HepG2 (cell line): ENCODE results near the gene RERE. TPM values are rescaled to one million over a fixed set of nuclear protein-coding genes. Genes with fewer than 3 reads are reported as not detected.

Source experiments
- ARID4A ChIP-seq: sonication (generic); formaldehyde crosslinking; IDR thresholded peaks from 2 replicates; pipeline ENCODE4 v1.5.0; 2020; ENCODE audit warnings: mild to moderate bottlenecking, missing genetic modification reagents, borderline replicate concordance
- KDM6A ChIP-seq: IDR thresholded peaks from 2 replicates; pipeline ENCODE4 v1.6.1; 2016; ENCODE audit warnings: low read depth
- LRRFIP1 ChIP-seq: sonication (generic); formaldehyde crosslinking; conservative IDR thresholded peaks from 2 replicates; pipeline ENCODE4 v1.4.0; 2020; ENCODE audit warnings: missing genetic modification reagents
- MEIS1 ChIP-seq: sonication (generic); formaldehyde crosslinking; IDR thresholded peaks from 2 replicates; pipeline ENCODE4 v1.9.0; 2021; ENCODE audit warnings: mild to moderate bottlenecking, missing genetic modification reagents, moderate library complexity, borderline replicate concordance
- SMARCC2 ChIP-seq: fragments of 450-650 bp; IDR thresholded peaks from 2 replicates; pipeline ENCODE4 v1.6.1; 2017; ENCODE audit warnings: antibody characterized with exemption, mild to moderate bottlenecking
- ZNF136 ChIP-seq: sonication (generic); formaldehyde crosslinking; IDR thresholded peaks from 2 replicates; pipeline ENCODE4 v1.8.1; 2022; ENCODE audit warnings: low read depth, mild to moderate bottlenecking, moderate library complexity, missing genetic modification reagents
- ZNF484 ChIP-seq: sonication (generic); formaldehyde crosslinking; IDR thresholded peaks from 2 replicates; pipeline ENCODE4 v1.5.1; 2020; ENCODE audit warnings: mild to moderate bottlenecking, low read depth, missing genetic modification reagents, borderline replicate concordance
- ZNF607 ChIP-seq: sonication (generic); formaldehyde crosslinking; IDR thresholded peaks from 2 replicates; pipeline ENCODE4 v1.5.1; 2020; ENCODE audit warnings: missing genetic modification reagents, mild to moderate bottlenecking, borderline replicate concordance
- polyA plus RNA-seq, 8 experiments: library from polyadenylated mRNA; depleted of rRNA in 3 of 8; stranded (reverse) in 7 of 8; unstranded in 1 of 8; fragments of >200 nt; fragmentation: Illumina TruSeq in 4 of 8; extraction: Trizol in 4 of 8; gene quantifications; 2 replicates each; pipeline versions ENCODE4 v1.2.1 to v1.2.3, GENCODE V29; 2011 to 2016; ENCODE audit warnings: low read depth in 4 of 8, missing spikeins in 1 of 8, mixed read lengths in 1 of 8; ENCODE audit not compliant: insufficient read depth in 1 of 8
- total RNA-seq, 5 experiments: library from RNA; depleted of rRNA; stranded (reverse); fragments of >200 nt; fragmentation: Illumina TruSeq; extraction: Trizol; gene quantifications; 2 replicates each; pipeline ENCODE4 v1.2.3, GENCODE V29; 2016; ENCODE audit warnings: low read depth in 1 of 5
- TF ChIP-seq, protein P1 (sequence below): sonication (generic); formaldehyde crosslinking; IDR thresholded peaks from 2 replicates; pipeline ENCODE4 v1.4.0; 2020; ENCODE audit warnings: missing genetic modification reagents, mild to moderate bottlenecking, borderline replicate concordance
- TF ChIP-seq, protein P2 (sequence below): sonication (generic); formaldehyde crosslinking; IDR thresholded peaks from 2 replicates; pipeline ENCODE4 v1.5.0; 2020; ENCODE audit warnings: missing genetic modification reagents, mild to moderate bottlenecking, borderline replicate concordance
- TF ChIP-seq, protein P3 (sequence below): IDR thresholded peaks from 2 replicates; pipeline ENCODE4 v1.6.1; 2016; ENCODE audit warnings: mild to moderate bottlenecking, missing biosample characterization, missing genetic modification reagents
- TF ChIP-seq, protein P4 (sequence below): sonication (generic); formaldehyde crosslinking; IDR thresholded peaks from 2 replicates; pipeline ENCODE4 v1.4.0; 2020; ENCODE audit warnings: missing genetic modification reagents, borderline replicate concordance

Gene RERE
- total and polyA plus RNA-seq, 2 of the 13 experiments (the other 11 are each of a cell fraction or from before 2014, with no cell fraction given) = 18.3 to 21.9 TPM

DNA sequence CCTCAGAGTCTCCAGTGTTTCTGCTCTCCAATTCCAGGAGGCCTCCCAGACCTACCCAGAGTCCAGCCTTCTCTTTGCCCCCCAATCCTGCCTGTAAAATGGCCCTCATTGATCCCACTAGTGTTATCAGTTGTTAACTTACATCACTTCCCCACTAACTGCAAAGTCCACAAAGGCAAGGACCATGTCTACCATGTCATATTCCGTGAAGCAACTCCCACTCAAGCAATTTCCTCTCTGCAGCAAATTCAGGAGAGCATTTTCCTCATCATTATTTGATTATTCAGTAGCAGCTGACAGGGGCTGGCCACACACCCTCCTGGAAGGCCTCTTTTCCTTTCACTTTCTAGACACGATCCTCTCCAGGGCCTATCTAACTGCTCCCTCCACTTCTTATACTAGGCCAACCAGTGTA is 153.5 kb downstream of the RERE start (continued):
- TF ChIP-seq, protein P1, sequence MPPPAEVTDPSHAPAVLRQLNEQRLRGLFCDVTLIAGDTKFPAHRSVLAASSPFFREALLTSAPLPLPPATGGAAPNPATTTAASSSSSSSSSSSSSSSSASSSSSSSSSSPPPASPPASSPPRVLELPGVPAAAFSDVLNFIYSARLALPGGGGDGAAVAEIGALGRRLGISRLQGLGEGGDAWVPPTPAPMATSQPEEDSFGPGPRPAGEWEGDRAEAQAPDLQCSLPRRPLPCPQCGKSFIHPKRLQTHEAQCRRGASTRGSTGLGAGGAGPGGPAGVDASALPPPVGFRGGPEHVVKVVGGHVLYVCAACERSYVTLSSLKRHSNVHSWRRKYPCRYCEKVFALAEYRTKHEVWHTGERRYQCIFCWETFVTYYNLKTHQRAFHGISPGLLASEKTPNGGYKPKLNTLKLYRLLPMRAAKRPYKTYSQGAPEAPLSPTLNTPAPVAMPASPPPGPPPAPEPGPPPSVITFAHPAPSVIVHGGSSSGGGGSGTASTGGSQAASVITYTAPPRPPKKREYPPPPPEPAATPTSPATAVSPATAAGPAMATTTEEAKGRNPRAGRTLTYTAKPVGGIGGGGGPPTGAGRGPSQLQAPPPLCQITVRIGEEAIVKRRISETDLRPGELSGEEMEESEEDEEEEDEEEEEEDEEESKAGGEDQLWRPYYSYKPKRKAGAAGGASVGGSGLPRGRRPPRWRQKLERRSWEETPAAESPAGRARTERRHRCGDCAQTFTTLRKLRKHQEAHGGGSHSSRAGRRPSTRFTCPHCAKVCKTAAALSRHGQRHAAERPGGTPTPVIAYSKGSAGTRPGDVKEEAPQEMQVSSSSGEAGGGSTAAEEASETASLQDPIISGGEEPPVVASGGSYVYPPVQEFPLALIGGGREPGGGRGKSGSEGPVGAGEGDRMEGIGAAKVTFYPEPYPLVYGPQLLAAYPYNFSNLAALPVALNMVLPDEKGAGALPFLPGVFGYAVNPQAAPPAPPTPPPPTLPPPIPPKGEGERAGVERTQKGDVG (CRISPR knock-in tag) = no peak
- TF ChIP-seq ZNF484 (CRISPR knock-in tag) (no peak), KDM6A (CRISPR knock-in tag) (no peak; the same call in 1 of the 2 replicates), ARID4A (no peak; the same call in 1 of the 2 replicates), MEIS1 (CRISPR knock-in tag) (no peak), ZNF607 (CRISPR knock-in tag) (no peak), LRRFIP1 (no peak), SMARCC2 (no peak), ZNF136 (CRISPR knock-in tag) (0 out of 2 replicates have a peak, but pooled peaks have one; percentile 54)
- TF ChIP-seq, protein P2, sequence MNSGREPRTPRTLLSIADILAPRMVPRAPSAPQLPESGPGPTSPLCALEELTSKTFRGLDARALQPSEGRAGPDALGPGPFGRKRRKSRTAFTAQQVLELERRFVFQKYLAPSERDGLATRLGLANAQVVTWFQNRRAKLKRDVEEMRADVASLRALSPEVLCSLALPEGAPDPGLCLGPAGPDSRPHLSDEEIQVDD = no peak
- TF ChIP-seq, protein P3, sequence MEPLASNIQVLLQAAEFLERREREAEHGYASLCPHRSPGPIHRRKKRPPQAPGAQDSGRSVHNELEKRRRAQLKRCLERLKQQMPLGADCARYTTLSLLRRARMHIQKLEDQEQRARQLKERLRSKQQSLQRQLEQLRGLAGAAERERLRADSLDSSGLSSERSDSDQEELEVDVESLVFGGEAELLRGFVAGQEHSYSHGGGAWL = no peak
- TF ChIP-seq, protein P4, sequence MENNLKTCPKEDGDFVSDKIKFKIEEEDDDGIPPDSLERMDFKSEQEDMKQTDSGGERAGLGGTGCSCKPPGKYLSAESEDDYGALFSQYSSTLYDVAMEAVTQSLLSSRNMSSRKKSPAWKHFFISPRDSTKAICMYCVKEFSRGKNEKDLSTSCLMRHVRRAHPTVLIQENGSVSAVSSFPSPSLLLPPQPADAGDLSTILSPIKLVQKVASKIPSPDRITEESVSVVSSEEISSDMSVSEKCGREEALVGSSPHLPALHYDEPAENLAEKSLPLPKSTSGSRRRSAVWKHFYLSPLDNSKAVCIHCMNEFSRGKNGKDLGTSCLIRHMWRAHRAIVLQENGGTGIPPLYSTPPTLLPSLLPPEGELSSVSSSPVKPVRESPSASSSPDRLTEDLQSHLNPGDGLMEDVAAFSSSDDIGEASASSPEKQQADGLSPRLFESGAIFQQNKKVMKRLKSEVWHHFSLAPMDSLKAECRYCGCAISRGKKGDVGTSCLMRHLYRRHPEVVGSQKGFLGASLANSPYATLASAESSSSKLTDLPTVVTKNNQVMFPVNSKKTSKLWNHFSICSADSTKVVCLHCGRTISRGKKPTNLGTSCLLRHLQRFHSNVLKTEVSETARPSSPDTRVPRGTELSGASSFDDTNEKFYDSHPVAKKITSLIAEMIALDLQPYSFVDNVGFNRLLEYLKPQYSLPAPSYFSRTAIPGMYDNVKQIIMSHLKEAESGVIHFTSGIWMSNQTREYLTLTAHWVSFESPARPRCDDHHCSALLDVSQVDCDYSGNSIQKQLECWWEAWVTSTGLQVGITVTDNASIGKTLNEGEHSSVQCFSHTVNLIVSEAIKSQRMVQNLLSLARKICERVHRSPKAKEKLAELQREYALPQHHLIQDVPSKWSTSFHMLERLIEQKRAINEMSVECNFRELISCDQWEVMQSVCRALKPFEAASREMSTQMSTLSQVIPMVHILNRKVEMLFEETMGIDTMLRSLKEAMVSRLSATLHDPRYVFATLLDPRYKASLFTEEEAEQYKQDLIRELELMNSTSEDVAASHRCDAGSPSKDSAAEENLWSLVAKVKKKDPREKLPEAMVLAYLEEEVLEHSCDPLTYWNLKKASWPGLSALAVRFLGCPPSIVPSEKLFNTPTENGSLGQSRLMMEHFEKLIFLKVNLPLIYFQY (CRISPR knock-in tag) = no peak
